Measurements from ENCODE around the gene LCORL.

- no peak for TF ChIP-seq CTCF (IDR thresholded peaks at IDR 0.05)
- TF ChIP-seq POLR2A (IDR thresholded peaks at IDR 0.05) = no peak
Observed at GRCh38 chr4:17866810-17867209, 154.7 kb downstream of the LCORL start.
